Coronary artery (tissue), 2 donors: ENCODE data around the gene CCDC33.
A peak's percentile ranks its signal among the peaks of the same experiment; 100 is the strongest.

ENCODE experiments used
- DNase-seq: peaks from one replicate; pipeline ENCODE4 v3.0.0-alpha.2; 2017; ENCODE audit warnings: low spot score
- H3K27ac ChIP-seq, 2 donors: fragments of 200-600 bp; sonication (generic); one replicate each; pipeline ENCODE4 v1.5.1; 2016 to 2019
- H3K4me3 ChIP-seq: fragments of 200-600 bp; sonication (generic); 2 replicates; pipeline ENCODE4 v1.5.1; 2016; ENCODE audit warnings: mild to moderate bottlenecking, moderate library complexity
- TF ChIP-seq, protein P1 (sequence below): fragments of 200-600 bp; sonication (generic); IDR thresholded peaks from one replicate; pipeline ENCODE4 v1.5.1; 2019; ENCODE audit warnings: antibody characterized with exemption

CCDC33 gene

GRCh38 chr15:74318376-74319137 lies 82.4 kb downstream of the CCDC33 start:
- DNase-seq = no peak
- peak overlapping the region; percentile 76 to 93 for H3K27ac ChIP-seq
- H3K4me3 ChIP-seq = peak overlapping the region; percentile 47
- TF ChIP-seq, protein P1, sequence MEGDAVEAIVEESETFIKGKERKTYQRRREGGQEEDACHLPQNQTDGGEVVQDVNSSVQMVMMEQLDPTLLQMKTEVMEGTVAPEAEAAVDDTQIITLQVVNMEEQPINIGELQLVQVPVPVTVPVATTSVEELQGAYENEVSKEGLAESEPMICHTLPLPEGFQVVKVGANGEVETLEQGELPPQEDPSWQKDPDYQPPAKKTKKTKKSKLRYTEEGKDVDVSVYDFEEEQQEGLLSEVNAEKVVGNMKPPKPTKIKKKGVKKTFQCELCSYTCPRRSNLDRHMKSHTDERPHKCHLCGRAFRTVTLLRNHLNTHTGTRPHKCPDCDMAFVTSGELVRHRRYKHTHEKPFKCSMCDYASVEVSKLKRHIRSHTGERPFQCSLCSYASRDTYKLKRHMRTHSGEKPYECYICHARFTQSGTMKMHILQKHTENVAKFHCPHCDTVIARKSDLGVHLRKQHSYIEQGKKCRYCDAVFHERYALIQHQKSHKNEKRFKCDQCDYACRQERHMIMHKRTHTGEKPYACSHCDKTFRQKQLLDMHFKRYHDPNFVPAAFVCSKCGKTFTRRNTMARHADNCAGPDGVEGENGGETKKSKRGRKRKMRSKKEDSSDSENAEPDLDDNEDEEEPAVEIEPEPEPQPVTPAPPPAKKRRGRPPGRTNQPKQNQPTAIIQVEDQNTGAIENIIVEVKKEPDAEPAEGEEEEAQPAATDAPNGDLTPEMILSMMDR = no peak

DNA sequence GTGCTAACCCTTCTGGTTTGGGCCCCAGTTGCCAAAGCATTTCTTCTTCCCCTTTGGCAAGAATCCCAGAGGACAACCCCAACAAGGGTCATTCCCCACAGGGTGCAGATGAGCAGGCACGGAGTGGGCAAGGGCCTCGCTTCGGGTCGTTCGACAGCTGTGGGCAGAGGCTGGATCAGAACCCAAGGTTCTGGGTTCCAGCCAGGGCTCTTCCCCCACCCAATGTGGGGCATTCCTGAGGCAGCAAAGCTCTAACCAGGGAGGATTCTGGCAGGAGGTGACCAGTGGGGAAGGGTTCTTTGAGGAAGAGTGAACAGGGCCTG lies 83.0 kb downstream of the CCDC33 start:
- no peak for DNase-seq
- Histone ChIP-seq H3K27ac (peak overlapping the region; percentile 76 to 93), H3K4me3 (no peak overlapping the region)
- TF ChIP-seq, protein P1 = no peak

- DNase-seq = no peak
- no peak overlapping the region for H3K4me3 ChIP-seq
- peak overlapping the region; percentile 76 to 93 for H3K27ac ChIP-seq
- TF ChIP-seq, protein P1 = no peak
Measured at GRCh38 chr15:74319596-74320351, 83.6 kb downstream of the CCDC33 start.

- TF ChIP-seq, protein P1 = peak; percentile 31
- Histone ChIP-seq H3K4me3 (no peak overlapping the region), H3K27ac (peak overlapping the region in 1 of 2 donors; percentile 93)
- no peak for DNase-seq
Measured at GRCh38 chr15:74320352-74321247, 84.5 kb downstream of the CCDC33 start.

GRCh38 chr15:74322558-74323180 lies 86.5 kb downstream of the CCDC33 start:
- no peak for DNase-seq
- TF ChIP-seq, protein P1 = peak; percentile 85
- Histone ChIP-seq H3K4me3 (no peak overlapping the region), H3K27ac (no peak overlapping the region)

GRCh38 chr15:74324714-74325113 lies 88.6 kb downstream of the CCDC33 start:
- TF ChIP-seq, protein P1 = no peak
- H3K4me3 ChIP-seq = no peak overlapping the region
- no peak for DNase-seq

More at GRCh38 chr15:74324714-74325113, 88.6 kb downstream of the CCDC33 start:
- no peak overlapping the region for H3K27ac ChIP-seq
